RWPE2 (cell line): ENCODE results near the gene CYP3A4.
"Not testable (repeated sequence)": the region's sequence is repeated elsewhere in the genome, so short reads cannot be mapped to it uniquely, and the experiment has no call there.

ENCODE experiments used
- ATAC-seq: fragments of 200-7000 bp; cut with Tn5 transposase; 3 replicates; pipeline ENCODE4 v1.9.1; 2021; ENCODE audit warnings: low read depth
- DNase-seq: peaks from one replicate; pipeline ENCODE4 v3.0.0-alpha.2; 2020; ENCODE audit warnings: low spot score
- H3K27ac ChIP-seq: fragments of 450-650 bp; 2 replicates; pipeline ENCODE4 v1.5.1; 2017; ENCODE audit warnings: mild to moderate bottlenecking; ENCODE audit not compliant: poor library complexity, severe bottlenecking
- H3K27me3 ChIP-seq: fragments of 250-450 bp; sonication (Bioruptor Pico); 2 replicates; pipeline ENCODE4 v1.5.1; 2021; ENCODE audit warnings: mild to moderate bottlenecking, moderate library complexity; ENCODE audit not compliant: insufficient read depth, poor library complexity, severe bottlenecking
- H3K36me3 ChIP-seq: fragments of 250-450 bp; sonication (Bioruptor Pico); 2 replicates; pipeline ENCODE4 v1.5.1; 2020; ENCODE audit warnings: low read depth, mild to moderate bottlenecking, moderate library complexity
- H3K4me1 ChIP-seq: fragments of 250-450 bp; sonication (Bioruptor Pico); 2 replicates; pipeline ENCODE4 v1.5.1; 2021; ENCODE audit warnings: mild to moderate bottlenecking, moderate library complexity; ENCODE audit not compliant: insufficient read depth, poor library complexity, severe bottlenecking
- H3K4me3 ChIP-seq: fragments of 250-450 bp; sonication (Bioruptor Pico); 2 replicates; pipeline ENCODE4 v1.5.1; 2021; ENCODE audit warnings: mild to moderate bottlenecking, moderate library complexity; ENCODE audit not compliant: severe bottlenecking
- H3K9me3 ChIP-seq: fragments of 250-450 bp; sonication (Bioruptor Pico); 2 replicates; pipeline ENCODE4 v1.5.1; 2021; ENCODE audit warnings: mild to moderate bottlenecking, moderate library complexity; ENCODE audit not compliant: severe bottlenecking
- TF ChIP-seq, protein P1 (sequence below): fragments of 450-650 bp; IDR thresholded peaks from one replicate; pipeline ENCODE4 v1.5.1; 2017; ENCODE audit warnings: mild to moderate bottlenecking, moderate library complexity; ENCODE audit not compliant: poor library complexity, severe bottlenecking

Gene CYP3A4

GRCh38 chr7:99789441-99790070, 5.6 kb upstream of the CYP3A4 start:
- peaks cover 19% of the 10 kb centered on the region for H3K4me1 ChIP-seq
- TF ChIP-seq, protein P1, sequence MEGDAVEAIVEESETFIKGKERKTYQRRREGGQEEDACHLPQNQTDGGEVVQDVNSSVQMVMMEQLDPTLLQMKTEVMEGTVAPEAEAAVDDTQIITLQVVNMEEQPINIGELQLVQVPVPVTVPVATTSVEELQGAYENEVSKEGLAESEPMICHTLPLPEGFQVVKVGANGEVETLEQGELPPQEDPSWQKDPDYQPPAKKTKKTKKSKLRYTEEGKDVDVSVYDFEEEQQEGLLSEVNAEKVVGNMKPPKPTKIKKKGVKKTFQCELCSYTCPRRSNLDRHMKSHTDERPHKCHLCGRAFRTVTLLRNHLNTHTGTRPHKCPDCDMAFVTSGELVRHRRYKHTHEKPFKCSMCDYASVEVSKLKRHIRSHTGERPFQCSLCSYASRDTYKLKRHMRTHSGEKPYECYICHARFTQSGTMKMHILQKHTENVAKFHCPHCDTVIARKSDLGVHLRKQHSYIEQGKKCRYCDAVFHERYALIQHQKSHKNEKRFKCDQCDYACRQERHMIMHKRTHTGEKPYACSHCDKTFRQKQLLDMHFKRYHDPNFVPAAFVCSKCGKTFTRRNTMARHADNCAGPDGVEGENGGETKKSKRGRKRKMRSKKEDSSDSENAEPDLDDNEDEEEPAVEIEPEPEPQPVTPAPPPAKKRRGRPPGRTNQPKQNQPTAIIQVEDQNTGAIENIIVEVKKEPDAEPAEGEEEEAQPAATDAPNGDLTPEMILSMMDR, result no peak
- H3K27ac ChIP-seq, result no peak overlapping the region
- peaks cover 2% of the 10 kb centered on the region for H3K9me3 ChIP-seq
- H3K27me3 ChIP-seq, result no peaks in the 10 kb centered on the region
- DNase-seq (no peak), ATAC-seq (no peak)
- H3K36me3 ChIP-seq, result no peaks in the 10 kb centered on the region
- no peak overlapping the region for H3K4me3 ChIP-seq

DNA sequence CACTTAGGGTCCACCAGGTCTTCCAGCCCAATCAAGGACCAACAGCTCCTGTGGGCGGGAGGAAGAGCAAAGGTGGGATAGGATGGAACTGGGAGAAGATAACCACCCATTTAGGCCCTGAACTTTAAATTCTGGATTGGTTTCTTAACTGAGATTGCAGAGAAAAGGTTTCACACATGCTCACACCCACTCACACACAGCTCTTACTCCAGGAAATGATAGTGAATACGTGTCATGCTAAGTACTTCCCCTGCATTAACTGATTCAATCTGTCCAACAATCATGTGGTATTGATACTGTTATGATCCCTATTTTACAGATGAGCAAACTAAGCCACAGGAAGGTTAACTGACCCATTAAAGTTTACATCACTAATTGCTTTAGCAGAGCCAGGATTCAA, 4.6 kb upstream of the CYP3A4 start:
- Histone ChIP-seq H3K36me3 (no peaks in the 10 kb centered on the region), H3K9me3 (peaks cover 2% of the 10 kb centered on the region), H3K4me3 (no peak overlapping the region), H3K27ac (no peak overlapping the region), H3K27me3 (no peaks in the 10 kb centered on the region), H3K4me1 (peaks cover 19% of the 10 kb centered on the region)
- DNase-seq (no peak), ATAC-seq (no peak)
- TF ChIP-seq, protein P1, result no peak

DNA sequence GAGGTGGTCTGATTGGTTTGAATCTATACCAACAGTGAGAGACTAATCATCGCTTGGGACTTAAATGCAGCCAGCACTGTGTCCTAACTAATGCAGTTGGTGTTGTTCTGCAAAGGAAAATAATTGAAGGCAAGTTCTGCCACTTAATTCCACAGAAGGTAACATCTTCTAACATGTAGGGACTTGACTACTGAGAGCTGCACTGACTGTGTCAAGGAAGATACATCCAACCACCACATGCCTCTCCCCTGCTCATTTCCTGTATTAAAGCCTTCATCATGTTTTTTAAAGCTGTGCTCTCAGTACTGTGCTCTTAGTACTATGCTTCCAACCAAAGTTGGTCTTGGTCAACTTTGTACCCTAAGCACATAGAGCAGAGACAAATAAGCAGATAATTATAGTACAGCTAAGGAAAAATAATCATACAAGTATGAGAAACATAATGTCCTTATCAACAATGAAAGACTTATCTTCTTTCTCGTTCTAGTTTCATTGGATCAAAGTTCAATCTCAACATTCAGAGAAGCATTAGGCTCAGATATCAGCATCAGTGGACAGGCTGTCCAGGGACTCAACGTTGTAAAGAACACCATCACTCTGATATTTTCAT, 2.8 kb upstream of the CYP3A4 start:
- H3K36me3 ChIP-seq, result no peaks in the 10 kb centered on the region
- ATAC-seq (peak; percentile 75), DNase-seq (no peak)
- H3K4me3 ChIP-seq, result no peak overlapping the region
- H3K27me3 ChIP-seq, result no peaks in the 10 kb centered on the region
- TF ChIP-seq, protein P1, result no peak
- no peak overlapping the region for H3K27ac ChIP-seq
- no peaks in the 10 kb centered on the region for H3K9me3 ChIP-seq
- H3K4me1 ChIP-seq, result peaks cover 19% of the 10 kb centered on the region

DNA sequence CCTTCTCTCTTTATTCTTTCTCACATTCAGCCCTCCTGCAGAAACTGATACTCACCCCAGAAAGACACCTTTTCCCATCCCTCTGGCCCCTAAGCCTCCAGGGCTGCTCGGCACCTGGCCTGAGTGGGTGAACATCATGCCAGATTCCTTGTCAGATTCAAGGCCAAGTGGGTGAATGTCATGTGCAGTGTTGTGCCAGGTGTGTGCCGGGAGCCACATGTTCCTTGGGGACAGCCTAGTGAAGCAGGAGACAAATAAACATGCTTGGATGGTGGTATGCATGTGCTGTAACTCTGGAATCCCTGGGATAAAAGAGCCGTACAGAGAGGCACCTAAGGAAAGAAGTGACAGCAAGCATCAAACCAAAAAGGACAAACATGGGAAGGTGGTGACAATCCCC, 1.7 kb upstream of the CYP3A4 start:
- H3K27me3 ChIP-seq, DNase-seq, H3K9me3 ChIP-seq: not testable (repeated sequence)

DNA sequence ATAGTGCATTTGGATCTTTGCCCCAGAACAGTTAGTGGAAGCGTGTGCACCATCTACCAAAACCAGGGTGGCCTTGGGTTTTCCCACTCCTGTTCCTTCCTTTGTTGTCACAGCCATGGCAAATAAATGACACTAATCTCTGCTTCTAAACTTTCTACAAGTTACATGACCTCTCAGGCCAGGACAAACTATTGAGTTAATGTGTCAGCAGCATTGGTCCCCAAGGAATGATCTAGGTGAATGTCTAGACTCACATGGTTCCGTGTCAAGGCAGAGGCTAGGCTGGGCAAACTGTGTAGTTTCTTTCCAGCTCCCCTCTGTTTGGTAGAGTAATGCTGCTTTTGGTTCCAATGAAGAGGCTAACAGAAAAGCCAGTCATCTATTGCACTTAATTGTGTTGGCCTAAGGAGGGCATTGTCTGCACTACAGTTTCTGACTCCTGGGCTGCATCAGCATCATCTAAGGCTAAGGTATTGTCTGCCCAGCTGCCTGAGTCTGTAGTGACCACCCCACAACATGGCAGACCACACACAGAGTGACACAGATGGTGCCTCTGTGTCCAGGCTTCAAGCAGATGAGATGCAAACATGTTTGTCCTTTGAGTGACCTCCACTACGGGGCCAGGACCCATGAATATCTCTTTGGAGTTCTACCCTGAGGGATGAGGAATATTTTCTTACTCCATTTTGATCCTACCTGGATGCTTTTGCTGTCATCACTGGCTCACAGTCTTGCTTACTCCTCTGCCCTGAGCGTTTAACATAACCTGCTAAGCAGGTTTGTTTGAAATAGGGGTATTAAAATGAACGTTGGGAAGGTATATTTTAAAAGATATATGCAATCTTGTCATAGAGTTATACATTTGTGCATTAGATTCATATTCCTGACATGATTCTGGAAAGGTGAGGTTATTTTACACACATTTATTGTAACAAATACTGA, 1.7 kb downstream of the CYP3A4 start:
- Histone ChIP-seq H3K27me3 (no peaks in the 10 kb centered on the region), H3K9me3 (no peaks in the 10 kb centered on the region), H3K27ac (no peak overlapping the region), H3K36me3 (no peaks in the 10 kb centered on the region), H3K4me1 (peaks cover 8% of the 10 kb centered on the region), H3K4me3 (no peak overlapping the region)
- TF ChIP-seq, protein P1, result no peak
- DNase-seq, result no peak
- no peak for ATAC-seq

More for the DNA sequence above, 1.7 kb upstream of the CYP3A4 start:
- not testable (repeated sequence) for H3K27ac ChIP-seq, H3K4me3 ChIP-seq, ATAC-seq, H3K36me3 ChIP-seq
- peaks cover 10% of the 10 kb centered on the region for H3K4me1 ChIP-seq
